ENCODE results near the gene CHSY3. TPM values are rescaled to one million over a fixed set of nuclear protein-coding genes. Genes with fewer than 3 reads are reported as not detected.

Gene CHSY3
- total RNA-seq, 4 donors from 2014 or later: 0.51 to 7.8 (median 2.2) TPM

GRCh38 chr5:130111746-130112145, 207.5 kb downstream of the CHSY3 start:
- Histone ChIP-seq H3K27ac (no peak overlapping the region), H3K9me3 (no peaks in the 10 kb centered on the region), H3K27me3 (no peaks in the 10 kb centered on the region), H3K4me3 (no peak overlapping the region), H3K4me1 (no peaks in the 10 kb centered on the region), H3K36me3 (no peaks in the 10 kb centered on the region)
- intact Hi-C loops (cut with DNase I; ENCODE audit: low total_unique reads) (no loop called here), in situ Hi-C loops (cut with MboI; ENCODE audit: low sequenced_read_pairs in 4 of 4) (no loop called here)
- DNase-seq (no peak), ATAC-seq (no peak)
- TF ChIP-seq, protein P1, sequence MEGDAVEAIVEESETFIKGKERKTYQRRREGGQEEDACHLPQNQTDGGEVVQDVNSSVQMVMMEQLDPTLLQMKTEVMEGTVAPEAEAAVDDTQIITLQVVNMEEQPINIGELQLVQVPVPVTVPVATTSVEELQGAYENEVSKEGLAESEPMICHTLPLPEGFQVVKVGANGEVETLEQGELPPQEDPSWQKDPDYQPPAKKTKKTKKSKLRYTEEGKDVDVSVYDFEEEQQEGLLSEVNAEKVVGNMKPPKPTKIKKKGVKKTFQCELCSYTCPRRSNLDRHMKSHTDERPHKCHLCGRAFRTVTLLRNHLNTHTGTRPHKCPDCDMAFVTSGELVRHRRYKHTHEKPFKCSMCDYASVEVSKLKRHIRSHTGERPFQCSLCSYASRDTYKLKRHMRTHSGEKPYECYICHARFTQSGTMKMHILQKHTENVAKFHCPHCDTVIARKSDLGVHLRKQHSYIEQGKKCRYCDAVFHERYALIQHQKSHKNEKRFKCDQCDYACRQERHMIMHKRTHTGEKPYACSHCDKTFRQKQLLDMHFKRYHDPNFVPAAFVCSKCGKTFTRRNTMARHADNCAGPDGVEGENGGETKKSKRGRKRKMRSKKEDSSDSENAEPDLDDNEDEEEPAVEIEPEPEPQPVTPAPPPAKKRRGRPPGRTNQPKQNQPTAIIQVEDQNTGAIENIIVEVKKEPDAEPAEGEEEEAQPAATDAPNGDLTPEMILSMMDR (IDR thresholded peaks at IDR 0.05 in 4 of 5, conservative IDR thresholded peaks at IDR 0.05 in 1 of 5): no peak
- TF ChIP-seq POLR2A (IDR thresholded peaks at IDR 0.05): no peak

GRCh38 chr5:130112246-130112645, 208.0 kb downstream of the CHSY3 start:
- intact Hi-C loops (cut with DNase I; ENCODE audit: low total_unique reads): no loop called here
- Histone ChIP-seq H3K27ac (no peak overlapping the region), H3K36me3 (no peaks in the 10 kb centered on the region), H3K27me3 (no peaks in the 10 kb centered on the region), H3K9me3 (no peaks in the 10 kb centered on the region), H3K4me1 (no peaks in the 10 kb centered on the region), H3K4me3 (no peak overlapping the region)
- DNase-seq (no peak), ATAC-seq (no peak)
- in situ Hi-C loops (cut with MboI; ENCODE audit: low sequenced_read_pairs in 4 of 4): no loop called here
- no peak for TF ChIP-seq POLR2A (IDR thresholded peaks at IDR 0.05)
- TF ChIP-seq, protein P1 (IDR thresholded peaks at IDR 0.05 in 4 of 5, conservative IDR thresholded peaks at IDR 0.05 in 1 of 5): no peak

DNA sequence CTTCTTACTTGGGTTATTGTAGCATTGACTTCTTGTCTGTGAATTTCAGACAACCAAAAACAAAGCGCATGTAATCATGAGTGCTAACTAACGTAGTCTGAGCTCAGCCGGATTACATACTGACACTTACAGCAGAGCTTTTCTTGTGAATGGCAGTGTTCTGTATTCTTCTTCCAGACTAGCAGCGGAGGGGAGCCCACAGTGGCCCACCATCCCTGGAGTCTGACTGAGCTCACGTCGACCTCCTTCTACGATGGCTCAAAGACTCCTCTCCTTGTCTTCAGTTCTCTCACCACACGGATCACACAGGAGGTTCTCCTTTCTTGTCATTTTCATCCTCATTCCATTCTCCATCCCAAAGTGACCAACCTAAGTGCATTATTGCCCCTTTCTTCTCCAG, 211.4 kb downstream of the CHSY3 start:
- ATAC-seq (no peak), DNase-seq (no peak)
- Histone ChIP-seq H3K4me3 (no peak overlapping the region), H3K27ac (no peak overlapping the region), H3K9me3 (no peaks in the 10 kb centered on the region), H3K27me3 (no peaks in the 10 kb centered on the region), H3K4me1 (no peaks in the 10 kb centered on the region), H3K36me3 (no peaks in the 10 kb centered on the region)
- in situ Hi-C loops (cut with MboI; ENCODE audit: low sequenced_read_pairs in 4 of 4) (no loop called here), intact Hi-C loops (cut with DNase I; ENCODE audit: low total_unique reads) (no loop called here)
- TF ChIP-seq, protein P1 (IDR thresholded peaks at IDR 0.05 in 4 of 5, conservative IDR thresholded peaks at IDR 0.05 in 1 of 5): no peak
- TF ChIP-seq POLR2A (IDR thresholded peaks at IDR 0.05): no peak

DNA sequence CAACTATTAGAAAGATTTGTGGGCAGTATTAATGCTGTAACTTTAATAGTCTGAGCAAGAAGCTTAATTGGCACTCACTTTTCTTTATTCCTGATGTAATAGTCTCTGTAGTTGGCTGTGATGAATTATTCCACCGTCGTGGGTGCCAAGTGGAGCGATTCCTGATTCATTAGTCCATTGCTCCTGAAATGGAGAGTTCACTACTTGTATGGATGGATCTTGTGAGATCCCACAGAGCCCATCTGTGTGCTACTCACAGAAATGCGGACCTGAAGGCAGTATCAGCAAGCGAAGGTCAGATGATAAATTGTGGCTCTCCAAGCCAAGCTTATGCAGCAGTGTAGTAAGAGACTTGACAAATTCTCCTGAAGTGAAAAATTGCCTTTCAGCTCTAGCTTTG, 212.2 kb downstream of the CHSY3 start:
- Histone ChIP-seq H3K27ac (no peak overlapping the region), H3K4me3 (no peak overlapping the region), H3K9me3 (no peaks in the 10 kb centered on the region), H3K36me3 (no peaks in the 10 kb centered on the region), H3K27me3 (no peaks in the 10 kb centered on the region), H3K4me1 (no peaks in the 10 kb centered on the region)
- no peak for ATAC-seq
- in situ Hi-C loops (cut with MboI; ENCODE audit: low sequenced_read_pairs in 4 of 4) (no loop called here), intact Hi-C loops (cut with DNase I; ENCODE audit: low total_unique reads) (no loop called here)
- no peak for TF ChIP-seq POLR2A (IDR thresholded peaks at IDR 0.05)
- TF ChIP-seq, protein P1 (IDR thresholded peaks at IDR 0.05 in 4 of 5, conservative IDR thresholded peaks at IDR 0.05 in 1 of 5): no peak
- DNase-seq: no peak

GRCh38 chr5:130116972-130117371, 212.7 kb downstream of the CHSY3 start:
- Histone ChIP-seq H3K27ac (no peak overlapping the region), H3K4me3 (no peak overlapping the region), H3K4me1 (no peaks in the 10 kb centered on the region), H3K36me3 (no peaks in the 10 kb centered on the region), H3K27me3 (no peaks in the 10 kb centered on the region), H3K9me3 (no peaks in the 10 kb centered on the region)
- intact Hi-C loops (cut with DNase I; ENCODE audit: low total_unique reads) (no loop called here), in situ Hi-C loops (cut with MboI; ENCODE audit: low sequenced_read_pairs in 4 of 4) (no loop called here)
- DNase-seq (no peak), ATAC-seq (no peak)
- TF ChIP-seq, protein P1 (IDR thresholded peaks at IDR 0.05 in 4 of 5, conservative IDR thresholded peaks at IDR 0.05 in 1 of 5): no peak
- no peak for TF ChIP-seq POLR2A (IDR thresholded peaks at IDR 0.05)

All from gastrocnemius medialis (tissue), 4 donors.